Psoas muscle (tissue), 8 donors: Measurements from ENCODE around the gene KAT8. TPM values are rescaled to one million over a fixed set of nuclear protein-coding genes. Genes with fewer than 3 reads are reported as not detected.
A peak's percentile ranks its signal among the peaks of the same experiment; 100 is the strongest.

Experiments used
- ATAC-seq, 4 donors: fragments of 200-7000 bp; cut with Tn5 transposase; one replicate each; pipeline ENCODE4 v1.9.1; 2020; ENCODE audit warnings: moderate library complexity in 3 of 4, mild to moderate bottlenecking in 2 of 4
- DNase-seq, 2 donors: peaks; one replicate each; pipeline ENCODE4 v3.0.0-alpha.2; 2020
- H3K27ac ChIP-seq: fragments of 200-600 bp; one replicate; pipeline ENCODE4 v1.8.0; 2022
- H3K27me3 ChIP-seq, 3 donors: fragments of 200-600 bp in 1 of 3; one replicate each; pipeline versions ENCODE4 v1.6.1 to v1.8.0; 2013 to 2022; ENCODE audit warnings: low read length in 2 of 3, mild to moderate bottlenecking in 2 of 3, moderate library complexity in 1 of 3; ENCODE audit not compliant: insufficient read depth in 3 of 3
- H3K36me3 ChIP-seq, 2 donors: fragments of 200-600 bp in 1 of 2; one replicate each; pipeline versions ENCODE4 v1.6.1 to v1.8.0; 2013 to 2022; ENCODE audit warnings: low read depth in 1 of 2, mild to moderate bottlenecking in 1 of 2, moderate library complexity in 1 of 2; ENCODE audit not compliant: insufficient read depth in 1 of 2
- H3K4me1 ChIP-seq: fragments of 200-600 bp; one replicate; pipeline ENCODE4 v1.8.0; 2022
- H3K4me3 ChIP-seq: fragments of 200-600 bp; one replicate; pipeline ENCODE4 v1.8.0; 2022; ENCODE audit warnings: mild to moderate bottlenecking
- H3K9me3 ChIP-seq: fragments of 200-600 bp; one replicate; pipeline ENCODE4 v1.8.0; 2022
- CTCF ChIP-seq: fragments of 200-600 bp; IDR thresholded peaks from one replicate; pipeline ENCODE4 v1.8.0; 2022; ENCODE audit warnings: antibody characterized with exemption
- WGBS, 3 donors: extraction: QIAGEN DNeasy Blood & Tissue Kit; methylation state at CpG; one replicate each; pipeline versions ENCODE4 v1.1.6 to v1.1.7; 2013; 5-methylcytosine and 5-hydroxymethylcytosine counted together
- intact Hi-C, 2 donors: fragments of 100-400 bp; cut with DNase I; formaldehyde crosslinking; loops; one replicate each; pipeline versions ENCODE4 v1.11.0 to v1.14.2; 2022
- polyA plus RNA-seq, 3 donors: library from polyadenylated mRNA; stranded (reverse); fragments of 200-250 nt; gene quantifications; one replicate each; pipeline ENCODE4 v1.2.3, GENCODE V29; 2013
- total RNA-seq, 4 donors: library from RNA; stranded (reverse); fragmentation: NEBNext Ultra II Directional in 2 of 4; extraction: Animal tissue kit (Norgen Biotek cat#: 25700) in 2 of 4; gene quantifications; one replicate each; pipeline versions ENCODE4 v1.2.1 to v1.2.4, GENCODE V29; 2021 to 2023
- donor health status: healthy with polysubstance abuse.
- donor health status: DM: no; HTN: no; CAD: no; lungs with moderate emphysema.
- donor health status: Bipolar disorder and iron deficiency.
- donor health status: healthy.
- donor health status: DM: yes; HTN: yes; CAD: no.
- donor health status: DM: no; HTN: no; CAD: no.
- donor health status: DM: no; HTN: no; CAD: no.
- donor health status: DM: yes; HTN: yes; CAD: no.

The KAT8 gene
- total and polyA plus RNA-seq, 7 donors, result 36.1 to 75.4 (median 52.7) TPM

GRCh38 chr16:31073970-31074813, 43.3 kb upstream of the KAT8 start, which contains the start of the genes ZNF646 and ZNF668:
TSS of gene ZNF646 (plus strand) at chr16:31074422. CDS start at chr16:31076325, 1,903 bp downstream.
TSS of gene ZNF668 (minus strand) at chr16:31074240. CDS start at chr16:31064459, 9,781 bp downstream.
- Histone ChIP-seq H3K27ac (peak within 1 kb of the TSS; percentile 97), H3K9me3 (no peaks in the 10 kb centered on the region), H3K4me1 (peaks cover 20% of the 10 kb centered on the region), H3K36me3 (peaks cover 0 to 38% of the 10 kb centered on the region in 2 donors), H3K4me3 (peak within 1 kb of the TSS; percentile 93), H3K27me3 (no peaks in the 10 kb centered on the region)
- intact Hi-C loops, result loop anchor here (2.0 kb wide), 2 partner anchors 39 to 41 kb away; partner anchors contain the start of gene STX4 (in 1 of the 2)
- peak; percentile 92 to 93 (median 92) for ATAC-seq
- 0% methylated on average over 48 of the region's 48 CpGs for WGBS, 3 donors
- no peak for TF ChIP-seq CTCF
- peak; percentile 98 to 99 for DNase-seq

GRCh38 chr16:31074814-31075183, 42.7 kb upstream of the KAT8 start:
- WGBS, 3 donors, result 0 to 2% (median 0%) methylated on average over 7 of the region's 7 CpGs
- intact Hi-C loops, result no loop called here
- H3K9me3 ChIP-seq, result no peaks in the 10 kb centered on the region
- peak overlapping the region; percentile 97 for H3K27ac ChIP-seq
- H3K4me3 ChIP-seq, result peak overlapping the region; percentile 93
- ATAC-seq (peak in 3 of 4 donors; percentile 7 to 24 (median 15)), DNase-seq (no peak)
- H3K36me3 ChIP-seq, result peaks cover 0 to 44% of the 10 kb centered on the region in 2 donors
- peaks cover 20% of the 10 kb centered on the region for H3K4me1 ChIP-seq
- no peak for TF ChIP-seq CTCF
- H3K27me3 ChIP-seq, result no peaks in the 10 kb centered on the region

- H3K27ac ChIP-seq, result no peak overlapping the region
- H3K4me3 ChIP-seq, result no peak overlapping the region
- peak in 1 of 2 donors; percentile 46 for DNase-seq
- 58 to 70% (median 62%) methylated on average over 16 of the region's 16 CpGs for WGBS, 3 donors
- no peaks in the 10 kb centered on the region for H3K9me3 ChIP-seq
- H3K27me3 ChIP-seq, result no peaks in the 10 kb centered on the region
- peaks cover 20% of the 10 kb centered on the region for H3K4me1 ChIP-seq
- ATAC-seq, result no peak
- H3K36me3 ChIP-seq, result peaks cover 4 to 59% of the 10 kb centered on the region in 2 donors
- TF ChIP-seq CTCF, result no peak
- intact Hi-C loops, result no loop called here
These were observed 41.1 kb upstream of the KAT8 start for GRCh38 chr16:31076319-31076718.

GRCh38 chr16:31077024-31077423, 40.4 kb upstream of the KAT8 start:
- no peak for DNase-seq
- TF ChIP-seq CTCF, result no peak
- intact Hi-C loops, result no loop called here
- Histone ChIP-seq H3K4me1 (peaks cover 23% of the 10 kb centered on the region), H3K27me3 (no peaks in the 10 kb centered on the region), H3K9me3 (no peaks in the 10 kb centered on the region), H3K27ac (no peak overlapping the region), H3K36me3 (peaks cover 4 to 66% of the 10 kb centered on the region in 2 donors), H3K4me3 (no peak overlapping the region)
- ATAC-seq, result no peak
- 88 to 92% (median 89%) methylated on average over 13 of the region's 13 CpGs for WGBS, 3 donors
